ENCODE data around the gene ALDH18A1.

DNA sequence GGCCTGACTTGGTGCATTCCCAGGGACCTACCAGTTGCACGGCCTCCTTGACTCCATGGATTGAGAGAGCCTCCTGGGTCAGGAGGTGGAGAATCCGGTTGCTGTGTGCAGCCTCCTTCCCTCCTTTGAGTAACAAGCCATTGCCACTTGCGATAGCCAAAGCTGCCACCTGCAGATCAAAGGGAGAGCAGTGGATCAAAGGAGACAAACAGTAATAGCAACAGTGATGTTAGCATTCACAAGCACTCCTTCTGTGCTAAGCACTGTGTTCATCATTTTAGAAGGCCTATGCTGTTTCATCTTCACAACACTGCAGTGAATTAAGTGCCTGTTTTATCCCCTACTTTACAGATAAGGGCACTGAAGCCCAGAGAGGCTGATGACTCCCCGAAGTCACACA is 40.1 kb downstream of the ALDH18A1 start:
- TF ChIP-seq, protein P1, sequence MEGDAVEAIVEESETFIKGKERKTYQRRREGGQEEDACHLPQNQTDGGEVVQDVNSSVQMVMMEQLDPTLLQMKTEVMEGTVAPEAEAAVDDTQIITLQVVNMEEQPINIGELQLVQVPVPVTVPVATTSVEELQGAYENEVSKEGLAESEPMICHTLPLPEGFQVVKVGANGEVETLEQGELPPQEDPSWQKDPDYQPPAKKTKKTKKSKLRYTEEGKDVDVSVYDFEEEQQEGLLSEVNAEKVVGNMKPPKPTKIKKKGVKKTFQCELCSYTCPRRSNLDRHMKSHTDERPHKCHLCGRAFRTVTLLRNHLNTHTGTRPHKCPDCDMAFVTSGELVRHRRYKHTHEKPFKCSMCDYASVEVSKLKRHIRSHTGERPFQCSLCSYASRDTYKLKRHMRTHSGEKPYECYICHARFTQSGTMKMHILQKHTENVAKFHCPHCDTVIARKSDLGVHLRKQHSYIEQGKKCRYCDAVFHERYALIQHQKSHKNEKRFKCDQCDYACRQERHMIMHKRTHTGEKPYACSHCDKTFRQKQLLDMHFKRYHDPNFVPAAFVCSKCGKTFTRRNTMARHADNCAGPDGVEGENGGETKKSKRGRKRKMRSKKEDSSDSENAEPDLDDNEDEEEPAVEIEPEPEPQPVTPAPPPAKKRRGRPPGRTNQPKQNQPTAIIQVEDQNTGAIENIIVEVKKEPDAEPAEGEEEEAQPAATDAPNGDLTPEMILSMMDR (optimal IDR thresholded peaks at IDR 0.05 in 1 of 3, IDR thresholded peaks at IDR 0.05 in 1 of 3, conservative IDR thresholded peaks at IDR 0.05 in 1 of 3; ENCODE audit: extremely low read depth in 1 of 3, insufficient read depth in 2 of 3, low read length in 3 of 3) = no peak
- TF ChIP-seq EZH2 (IDR thresholded peaks at IDR 0.05; ENCODE audit: low read length) = no peak
